Breast epithelium (tissue), 3 donors: ENCODE measurements around the gene ADAMTS17.

Source experiments
- CTCF ChIP-seq, 3 donors: fragments of 450-650 bp; IDR thresholded peaks; one replicate each; pipeline ENCODE4 v1.5.1; 2016 to 2017; ENCODE audit warnings: antibody characterized with exemption in 3 of 3, mild to moderate bottlenecking in 3 of 3, moderate library complexity in 3 of 3
- POLR2A ChIP-seq: fragments of 450-650 bp; IDR thresholded peaks from one replicate; pipeline ENCODE4 v1.6.1; 2016; ENCODE audit warnings: antibody characterized with exemption, mild to moderate bottlenecking, moderate library complexity
- POLR2AphosphoS5 ChIP-seq, 3 donors: sonication (generic); formaldehyde crosslinking; IDR thresholded peaks; one replicate each; pipeline ENCODE4 v1.6.1; 2017; ENCODE audit warnings: antibody characterized with exemption in 3 of 3

- no peak for TF ChIP-seq POLR2A
- TF ChIP-seq CTCF (IDR thresholded peaks at IDR 0.05) = no peak
- no peak for TF ChIP-seq POLR2AphosphoS5 (IDR thresholded peaks at IDR 0.05)
Measured at GRCh38 chr15:100336061-100336460, 5.7 kb downstream of the ADAMTS17 start.
